Measurements from ENCODE around the gene CDH24.

DNA sequence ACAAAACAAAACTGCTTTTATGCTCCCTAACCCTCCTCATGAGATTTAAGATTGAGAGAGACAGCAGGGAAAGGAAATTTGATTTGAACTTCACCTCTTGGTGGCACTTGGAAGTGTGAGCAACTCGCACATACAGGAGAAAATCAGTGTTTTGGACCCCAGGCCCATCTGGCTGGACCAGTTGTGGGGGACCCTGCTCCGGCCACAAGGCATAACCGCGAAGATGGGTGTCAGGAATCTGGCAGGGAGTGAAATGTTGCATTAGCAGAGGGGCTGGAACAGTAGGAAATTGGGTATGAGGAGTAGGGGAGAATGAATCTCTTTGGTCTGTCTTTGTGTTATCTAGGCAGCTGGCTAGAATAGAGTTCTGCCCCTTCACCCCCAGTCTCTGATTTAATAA, 46.3 kb upstream of the CDH24 start:
- TF ChIP-seq EZH2 (IDR thresholded peaks at IDR 0.05; ENCODE audit: insufficient read depth, poor library complexity, severe bottlenecking) (no peak), EZH2phosphoT487 (IDR thresholded peaks at IDR 0.05; ENCODE audit: insufficient read depth, low read depth) (no peak)

All from GM23248 (cell line).